HG02642 (cell line): ENCODE measurements around the gene PDE1C.

Experiments used
- ATAC-seq: cut with Tn5 transposase; IDR thresholded peaks from one replicate; pipeline ENCODE4 v1.9.1; 2021; ENCODE audit warnings: mild to moderate bottlenecking; ENCODE audit not compliant: unreplicated experiment, poor library complexity

The PDE1C gene

GRCh38 chr7:31954500-31954899 is 115.7 kb downstream of the PDE1C start:
- no peak for ATAC-seq

- ATAC-seq: no peak
Observed at GRCh38 chr7:31953432-31953831, 116.8 kb downstream of the PDE1C start.

GRCh38 chr7:31950091-31950755 is 120.0 kb downstream of the PDE1C start:
- no peak for ATAC-seq

GRCh38 chr7:31948029-31948428 is 122.2 kb downstream of the PDE1C start:
- ATAC-seq: no peak

- ATAC-seq: no peak
Observed at GRCh38 chr7:31940167-31940566, 130.0 kb downstream of the PDE1C start.

- ATAC-seq: no peak
Observed at GRCh38 chr7:31939076-31939475, 131.1 kb downstream of the PDE1C start.

- no peak for ATAC-seq
Observed at GRCh38 chr7:31938650-31939049, 131.6 kb downstream of the PDE1C start.

- ATAC-seq: no peak
Observed at GRCh38 chr7:31937982-31938381, 132.2 kb downstream of the PDE1C start.

- ATAC-seq: no peak
Observed at GRCh38 chr7:31935124-31936054, 134.8 kb downstream of the PDE1C start.

- ATAC-seq: no peak
Observed at GRCh38 chr7:31934551-31934950, 135.7 kb downstream of the PDE1C start.

- ATAC-seq: no peak
Observed at GRCh38 chr7:31933481-31933880, 136.7 kb downstream of the PDE1C start.

- no peak for ATAC-seq
Observed at GRCh38 chr7:31926991-31927584, 143.1 kb downstream of the PDE1C start.

GRCh38 chr7:31925753-31926454 is 144.3 kb downstream of the PDE1C start:
- ATAC-seq: no peak

- ATAC-seq: no peak
Observed at GRCh38 chr7:31924251-31924650, 146.0 kb downstream of the PDE1C start.

- no peak for ATAC-seq
Observed at GRCh38 chr7:31922848-31923247, 147.4 kb downstream of the PDE1C start.

- ATAC-seq: no peak
Observed at GRCh38 chr7:31921047-31921446, 149.2 kb downstream of the PDE1C start.

GRCh38 chr7:31919678-31920369 is 150.4 kb downstream of the PDE1C start:
- no peak for ATAC-seq

GRCh38 chr7:31918706-31919393 is 151.4 kb downstream of the PDE1C start:
- no peak for ATAC-seq

GRCh38 chr7:31917256-31917655 is 153.0 kb downstream of the PDE1C start:
- no peak for ATAC-seq
